ENCODE measurements around the gene ZNF341. TPM values are rescaled to one million over a fixed set of nuclear protein-coding genes. Genes with fewer than 3 reads are reported as not detected.
"Not testable (repeated sequence)": the region's sequence is repeated elsewhere in the genome, so short reads cannot be mapped to it uniquely, and the experiment has no call there.

ZNF341 gene
- total RNA-seq, 3 donors from 2014 or later, result 5.0 to 5.6 (median 5.1) TPM

DNA sequence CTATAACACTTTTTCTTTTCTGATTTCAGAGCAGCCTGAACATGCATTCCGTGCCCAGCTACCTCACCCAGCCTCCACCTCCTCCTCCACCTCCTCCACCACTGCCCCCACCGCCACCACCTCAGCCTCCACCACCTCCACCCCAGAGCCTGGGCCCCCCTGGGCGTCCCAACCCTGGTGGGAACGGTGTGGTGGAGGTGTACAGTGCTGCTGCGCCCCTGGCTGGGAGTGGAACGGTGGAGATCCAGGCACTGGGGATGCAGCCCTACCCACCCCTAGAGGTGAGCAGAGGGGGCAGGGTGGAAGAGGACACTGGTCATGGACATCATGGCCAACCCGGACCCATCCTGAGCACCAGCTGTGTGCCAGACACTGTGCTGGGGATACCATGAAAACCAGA lies 21.3 kb downstream of the ZNF341 start:
- H3K36me3 ChIP-seq (ENCODE audit: low read depth), result no peaks in the 10 kb centered on the region
- TF ChIP-seq, protein P1, sequence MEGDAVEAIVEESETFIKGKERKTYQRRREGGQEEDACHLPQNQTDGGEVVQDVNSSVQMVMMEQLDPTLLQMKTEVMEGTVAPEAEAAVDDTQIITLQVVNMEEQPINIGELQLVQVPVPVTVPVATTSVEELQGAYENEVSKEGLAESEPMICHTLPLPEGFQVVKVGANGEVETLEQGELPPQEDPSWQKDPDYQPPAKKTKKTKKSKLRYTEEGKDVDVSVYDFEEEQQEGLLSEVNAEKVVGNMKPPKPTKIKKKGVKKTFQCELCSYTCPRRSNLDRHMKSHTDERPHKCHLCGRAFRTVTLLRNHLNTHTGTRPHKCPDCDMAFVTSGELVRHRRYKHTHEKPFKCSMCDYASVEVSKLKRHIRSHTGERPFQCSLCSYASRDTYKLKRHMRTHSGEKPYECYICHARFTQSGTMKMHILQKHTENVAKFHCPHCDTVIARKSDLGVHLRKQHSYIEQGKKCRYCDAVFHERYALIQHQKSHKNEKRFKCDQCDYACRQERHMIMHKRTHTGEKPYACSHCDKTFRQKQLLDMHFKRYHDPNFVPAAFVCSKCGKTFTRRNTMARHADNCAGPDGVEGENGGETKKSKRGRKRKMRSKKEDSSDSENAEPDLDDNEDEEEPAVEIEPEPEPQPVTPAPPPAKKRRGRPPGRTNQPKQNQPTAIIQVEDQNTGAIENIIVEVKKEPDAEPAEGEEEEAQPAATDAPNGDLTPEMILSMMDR (IDR thresholded peaks at IDR 0.05), result no peak
- intact Hi-C loops (cut with DNase I, micrococcal nuclease), result no loop called here
- ATAC-seq, result no peak
- no peak overlapping the region for H3K4me3 ChIP-seq
- H3K4me1 ChIP-seq (ENCODE audit: low read depth), result no peaks in the 10 kb centered on the region
- H3K9me3 ChIP-seq, result peaks cover 5% of the 10 kb centered on the region
- no peak for DNase-seq

DNA sequence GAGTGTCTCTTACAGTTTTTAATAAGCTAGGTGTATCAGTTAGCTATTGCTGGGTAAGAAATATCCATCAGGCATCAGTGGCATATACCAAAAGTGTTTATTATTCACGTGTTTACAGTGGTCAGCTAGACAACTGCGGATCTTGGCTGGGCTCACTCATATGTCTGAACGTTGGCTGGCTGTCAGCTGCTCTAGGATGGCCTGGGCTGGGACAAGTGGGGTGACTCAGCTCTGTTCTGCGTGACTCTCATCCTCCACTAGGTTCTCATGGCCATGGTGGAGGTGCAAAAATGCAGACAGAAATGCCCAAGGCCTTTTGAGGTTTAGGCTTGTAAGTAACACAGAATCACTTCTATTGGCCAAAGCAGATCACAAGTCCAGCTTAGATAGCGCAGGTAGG lies 22.0 kb downstream of the ZNF341 start:
- Histone ChIP-seq H3K9me3 (peaks cover 5% of the 10 kb centered on the region), H3K4me1 (ENCODE audit: low read depth) (no peaks in the 10 kb centered on the region), H3K36me3 (ENCODE audit: low read depth) (no peaks in the 10 kb centered on the region), H3K4me3 (no peak overlapping the region)
- intact Hi-C loops (cut with DNase I, micrococcal nuclease), result no loop called here
- DNase-seq (no peak), ATAC-seq (no peak)
- TF ChIP-seq, protein P1 (IDR thresholded peaks at IDR 0.05), result no peak

DNA sequence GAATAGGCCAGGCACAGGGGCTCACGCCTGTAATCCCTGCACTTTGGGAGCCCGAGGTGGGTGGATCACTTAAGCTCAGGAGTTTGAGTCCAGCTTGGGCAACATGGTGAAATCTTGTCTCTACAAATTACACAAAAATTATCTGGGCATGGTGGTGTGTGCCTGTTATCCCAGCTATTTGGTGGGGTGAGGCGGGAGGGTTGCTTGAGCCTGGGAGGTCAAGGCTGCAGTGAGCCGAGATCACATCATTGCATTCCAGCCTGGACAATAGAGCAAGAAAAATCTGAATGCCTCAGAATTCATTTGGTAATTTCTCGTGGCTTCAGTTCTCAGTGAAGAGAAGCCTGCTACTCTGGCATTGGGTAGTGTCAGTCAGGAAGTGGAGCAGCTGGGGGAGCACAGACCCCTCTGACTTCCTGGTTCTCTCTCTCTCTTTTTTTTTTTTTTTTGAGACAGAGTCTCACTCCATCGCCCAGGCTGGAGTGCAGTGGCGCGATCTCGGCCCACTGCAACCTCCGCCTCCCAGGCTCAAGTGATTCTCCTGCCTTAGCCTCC lies 24.2 kb downstream of the ZNF341 start:
- DNase-seq; H3K4me3 ChIP-seq; ATAC-seq; intact Hi-C loops (cut with DNase I, micrococcal nuclease); H3K36me3 ChIP-seq (ENCODE audit: low read depth); H3K4me1 ChIP-seq (ENCODE audit: low read depth); H3K9me3 ChIP-seq: not testable (repeated sequence)

DNA sequence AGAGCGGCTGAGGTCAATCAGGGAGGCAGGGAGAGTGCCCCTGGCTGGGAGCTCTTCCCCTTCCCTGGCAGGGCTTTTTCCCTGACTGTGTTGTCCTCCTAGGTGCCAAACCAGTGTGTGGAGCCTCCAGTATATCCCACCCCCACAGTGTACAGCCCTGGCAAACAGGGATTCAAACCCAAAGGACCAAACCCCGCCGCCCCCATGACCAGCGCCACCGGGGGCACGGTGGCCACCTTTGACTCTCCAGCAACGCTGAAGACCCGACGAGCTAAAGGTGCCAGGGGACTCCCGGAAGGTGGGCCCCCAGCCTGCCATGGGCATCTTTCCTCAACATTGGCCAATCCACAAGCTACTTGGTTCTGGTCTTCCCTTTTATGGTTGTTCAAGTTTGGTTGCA lies 25.2 kb downstream of the ZNF341 start:
- Histone ChIP-seq H3K4me3 (no peak overlapping the region), H3K9me3 (peaks cover 5% of the 10 kb centered on the region), H3K4me1 (ENCODE audit: low read depth) (no peaks in the 10 kb centered on the region), H3K36me3 (ENCODE audit: low read depth) (no peaks in the 10 kb centered on the region)
- TF ChIP-seq, protein P1 (IDR thresholded peaks at IDR 0.05), result no peak
- DNase-seq, result no peak
- ATAC-seq, result no peak
- intact Hi-C loops (cut with DNase I, micrococcal nuclease), result no loop called here

DNA sequence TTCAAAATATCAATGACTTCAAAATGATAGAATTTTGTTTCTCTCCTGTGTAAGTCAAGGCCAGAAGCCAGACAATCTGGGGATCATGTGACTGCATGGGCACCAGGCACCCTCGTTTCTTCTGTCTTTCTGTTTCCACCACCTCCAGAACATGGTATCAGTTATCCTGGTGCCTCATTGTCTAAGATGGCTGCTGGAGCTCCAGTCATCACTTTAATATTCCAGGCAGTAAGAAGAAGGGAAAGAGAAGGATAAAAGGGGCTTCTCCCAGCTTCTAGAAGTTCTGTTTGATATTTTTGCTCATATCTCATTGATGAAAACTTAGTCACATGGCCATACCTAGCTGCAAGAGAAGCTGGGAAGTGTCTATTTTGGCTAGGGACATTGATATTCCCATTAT lies 25.7 kb downstream of the ZNF341 start:
- TF ChIP-seq, protein P1 (IDR thresholded peaks at IDR 0.05), result no peak
- DNase-seq, result no peak
- Histone ChIP-seq H3K4me3 (no peak overlapping the region), H3K4me1 (ENCODE audit: low read depth) (no peaks in the 10 kb centered on the region), H3K36me3 (ENCODE audit: low read depth) (no peaks in the 10 kb centered on the region), H3K9me3 (peaks cover 5% of the 10 kb centered on the region)
- no peak for ATAC-seq
- intact Hi-C loops (cut with DNase I, micrococcal nuclease), result no loop called here

DNA sequence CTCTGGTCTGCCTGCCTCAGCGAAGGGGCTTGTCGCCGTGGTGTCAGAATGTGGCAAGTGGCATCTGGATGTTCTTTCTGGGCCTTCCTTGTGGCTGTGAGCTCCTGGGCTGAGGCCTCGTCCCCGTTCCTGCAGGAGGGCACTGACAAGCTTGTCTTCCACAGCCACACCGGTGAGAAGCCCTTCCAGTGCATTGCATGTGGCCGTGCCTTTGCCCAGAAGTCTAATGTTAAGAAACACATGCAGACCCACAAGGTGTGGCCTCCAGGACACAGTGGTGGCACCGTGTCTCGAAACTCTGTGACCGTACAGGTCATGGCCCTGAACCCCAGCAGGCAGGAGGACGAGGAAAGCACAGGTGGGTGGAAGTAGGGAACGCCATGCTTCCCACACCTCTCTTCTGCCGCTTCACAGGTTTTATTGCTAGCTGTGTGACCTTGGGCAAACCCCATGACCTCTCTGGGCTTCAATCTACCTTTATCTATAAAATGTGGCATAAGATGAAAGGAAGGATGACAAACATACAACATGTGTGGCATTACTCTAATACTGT lies 30.0 kb downstream of the ZNF341 start:
- TF ChIP-seq, protein P1 (IDR thresholded peaks at IDR 0.05), result no peak

More for the DNA sequence above, 30.0 kb downstream of the ZNF341 start:
- no peak for DNase-seq
- no peaks in the 10 kb centered on the region for H3K36me3 ChIP-seq (ENCODE audit: low read depth)
- no peaks in the 10 kb centered on the region for H3K4me1 ChIP-seq (ENCODE audit: low read depth)
- H3K4me3 ChIP-seq, result no peak overlapping the region
- intact Hi-C loops (cut with DNase I, micrococcal nuclease), result no loop called here
- peaks cover 5% of the 10 kb centered on the region for H3K9me3 ChIP-seq
- ATAC-seq, result no peak
